Endothelial cell of umbilical vein (primary cell): ENCODE results near the gene SPTB. TPM values are rescaled to one million over a fixed set of nuclear protein-coding genes. Genes with fewer than 3 reads are reported as not detected.

Source experiments
- BruUV-seq: library from RNA; stranded (reverse); fragments of 400-500 nt; replicated peaks from 2 replicates; lab custom pipeline; 2021; lab: Mats Ljungman, UMichigan
- CTCF ChIA-PET: fragments of 300-600, 350-600 bp; sonication (Branson Sonifier 250); formaldehyde crosslinking; loops from one replicate; lab custom pipeline; 2021; ENCODE audit warnings: antibody characterized with exemption, inconsistent platforms; lab: Charles Lee
- POLR2A ChIA-PET: fragments of 300-600, 350-600 bp; sonication (Branson Sonifier 250); formaldehyde crosslinking; loops from one replicate; lab custom pipeline; 2021; ENCODE audit warnings: antibody characterized with exemption, inconsistent platforms; lab: Charles Lee
- DNase-seq: peaks from one replicate; pipeline ENCODE4 v3.0.0-alpha.2; 2011; ENCODE audit warnings: low read depth, low spot score
- FAIRE-seq: peaks from 2 replicates; lab custom pipeline; 2011; peaks lifted over from hg19 to GRCh38; lab: Jason Lieb, UNC
- H2AFZ ChIP-seq: 2 replicates; pipeline ENCODE4 v1.6.0; 2012; ENCODE audit warnings: low read depth, low read length, control low read depth, inconsistent platforms
- H3K27ac ChIP-seq: 2 replicates; pipeline ENCODE4 v1.5.1; 2011; ENCODE audit warnings: low read depth, mild to moderate bottlenecking, control low read depth, low read length, moderate library complexity; ENCODE audit not compliant: insufficient read depth
- H3K27me3 ChIP-seq, 2 experiments: 2 replicates each; pipeline versions ENCODE4 v1.6.0 to v1.6.1; 2011; ENCODE audit warnings: low read length in 2 of 2, mixed read lengths in 1 of 2; ENCODE audit not compliant: control insufficient read depth in 2 of 2, insufficient read depth in 2 of 2
- H3K36me3 ChIP-seq, 2 experiments: 2 replicates in 1 of 2; 3 replicates in 1 of 2; pipeline ENCODE4 v1.5.1; 2011; ENCODE audit warnings: low read length in 2 of 2, mild to moderate bottlenecking in 1 of 2, moderate library complexity in 1 of 2; ENCODE audit not compliant: control insufficient read depth in 2 of 2, insufficient read depth in 2 of 2; ENCODE audit errors: extremely low read depth in 1 of 2
- H3K4me1 ChIP-seq: 3 replicates; pipeline ENCODE4 v1.5.1; 2011; ENCODE audit warnings: mild to moderate bottlenecking, low read length; ENCODE audit not compliant: control insufficient read depth, insufficient read depth; ENCODE audit errors: extremely low read depth
- H3K4me2 ChIP-seq: 2 replicates; pipeline ENCODE4 v1.6.1; 2011; ENCODE audit warnings: low read length, control low read depth, mixed read lengths; ENCODE audit not compliant: insufficient read depth
- H3K4me3 ChIP-seq, 3 experiments: fragments of 200-600 bp in 1 of 3; sonication (generic), shearing (Covaris generic) in 1 of 3; replicated peaks in 1 of 3; 2 replicates each; pipeline ENCODE4 v1.5.1; 2011 to 2016; ENCODE audit warnings: control low read depth in 3 of 3, low read length in 3 of 3, mild to moderate bottlenecking in 2 of 3, inconsistent platforms in 1 of 3, low read depth in 1 of 3, moderate library complexity in 1 of 3; ENCODE audit not compliant: insufficient read depth in 1 of 3
- H3K79me2 ChIP-seq: 2 replicates; pipeline ENCODE4 v1.6.0; 2012; ENCODE audit warnings: low read length, inconsistent platforms; ENCODE audit not compliant: control insufficient read depth, insufficient read depth
- H3K9ac ChIP-seq: replicated peaks from 2 replicates; pipeline ENCODE3; 2011; ENCODE audit warnings: low read length, control low read depth; ENCODE audit not compliant: insufficient read depth; ENCODE audit errors: extremely low read depth
- H3K9me1 ChIP-seq: replicated peaks from 3 replicates; pipeline ENCODE4 v1.6.0; 2011; ENCODE audit warnings: mild to moderate bottlenecking, low read length; ENCODE audit not compliant: control insufficient read depth, insufficient read depth; ENCODE audit errors: extremely low read depth
- H3K9me3 ChIP-seq: replicated peaks from 2 replicates; pipeline ENCODE4 v1.5.1; 2012; ENCODE audit warnings: low read length, inconsistent platforms; ENCODE audit not compliant: control insufficient read depth, insufficient read depth
- H4K20me1 ChIP-seq: replicated peaks from 2 replicates; pipeline ENCODE3; 2011; ENCODE audit warnings: mild to moderate bottlenecking, low read length; ENCODE audit not compliant: control insufficient read depth, insufficient read depth; ENCODE audit errors: extremely low read depth
- EZH2 ChIP-seq: IDR thresholded peaks from 2 replicates; pipeline ENCODE4 v1.6.1; 2012; ENCODE audit warnings: borderline replicate concordance, low read depth, mild to moderate bottlenecking, moderate library complexity, low read length, inconsistent platforms; ENCODE audit not compliant: severe bottlenecking
- FOS ChIP-seq: IDR thresholded peaks from 2 replicates; pipeline ENCODE4 v1.6.1; 2011; ENCODE audit warnings: mild to moderate bottlenecking, low read length, moderate library complexity, borderline replicate concordance; ENCODE audit not compliant: insufficient read depth
- GATA2 ChIP-seq: IDR thresholded peaks from 2 replicates; pipeline ENCODE4 v1.7.0; 2011; ENCODE audit warnings: low read depth, mild to moderate bottlenecking, moderate library complexity, mixed read lengths, low read length; ENCODE audit not compliant: insufficient read length, insufficient read depth
- JUN ChIP-seq: IDR thresholded peaks from 2 replicates; pipeline ENCODE4 v1.6.1; 2011; ENCODE audit warnings: borderline replicate concordance, low read depth; ENCODE audit not compliant: insufficient read length, insufficient read depth
- POLR2A ChIP-seq: IDR thresholded peaks from 2 replicates; pipeline ENCODE4 v1.6.1; 2012; ENCODE audit warnings: low read depth, mild to moderate bottlenecking, control low read depth, low read length
- POLR2AphosphoS5 ChIP-seq: IDR thresholded peaks from 2 replicates; pipeline ENCODE4 v1.6.1; 2012; ENCODE audit warnings: low read depth, mild to moderate bottlenecking, control low read depth, low read length, moderate library complexity; ENCODE audit not compliant: insufficient read depth
- dilution Hi-C: fragments of 300-500 bp; cut with MboI; formaldehyde crosslinking; loops from one replicate; pipeline ENCODE4 v1.15.0; 2019; ENCODE audit warnings: low sequenced_read_pairs; ENCODE audit not compliant: extremely low pct_ligation_motif_present
- intact Hi-C: fragments of 100-400 bp; cut with micrococcal nuclease; formaldehyde crosslinking; loops from one replicate; pipeline ENCODE4 v1.10.0; 2022
- polyA plus RNA-seq, 4 experiments: library from polyadenylated mRNA; depleted of rRNA in 3 of 4; stranded (reverse) in 3 of 4; unstranded in 1 of 4; fragments of >200 nt; gene quantifications; 2 replicates each; pipeline versions ENCODE4 v1.2.1 to v1.2.3, GENCODE V29; 2011 to 2012; ENCODE audit warnings: missing spikeins in 1 of 4
- total RNA-seq: library from RNA; stranded (reverse); gene quantifications from 2 replicates; pipeline ENCODE4 v1.2.3, GENCODE V29; 2021

The SPTB gene
- total and polyA plus RNA-seq, 2 donors (not counting 3 experiments of a cell fraction or from before 2014, with no cell fraction given), result 0.03 to 0.07 TPM

DNA sequence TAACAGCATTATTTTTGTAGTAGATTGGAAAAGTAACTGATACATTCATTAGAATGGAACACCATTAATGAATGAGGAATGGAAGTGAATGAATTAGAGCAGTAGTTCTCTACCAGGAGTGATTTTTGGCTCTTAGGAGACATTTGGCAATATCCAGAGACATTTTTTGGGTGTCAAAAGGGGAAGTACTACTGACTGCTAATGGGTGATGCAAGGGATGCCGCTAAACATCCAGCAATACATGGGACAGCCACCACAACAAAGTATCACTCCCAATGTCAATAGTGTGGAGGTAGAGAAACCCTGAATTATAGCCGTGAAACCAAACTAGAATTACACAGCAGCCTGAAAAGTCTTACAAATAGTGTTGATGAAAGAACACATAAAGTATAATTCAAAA, 36.1 kb upstream of the SPTB start:
- no peak for FAIRE-seq
- ChIA-PET POLR2A (interaction anchor here (1.5 kb wide), 1 partner anchor 9 kb away, joined by 4 read pairs; no protein-coding TSS in a partner anchor), CTCF (interaction anchor here (1.7 kb wide), 1 partner anchor 8 kb away, joined by 11 read pairs; no protein-coding TSS in a partner anchor)

DNA sequence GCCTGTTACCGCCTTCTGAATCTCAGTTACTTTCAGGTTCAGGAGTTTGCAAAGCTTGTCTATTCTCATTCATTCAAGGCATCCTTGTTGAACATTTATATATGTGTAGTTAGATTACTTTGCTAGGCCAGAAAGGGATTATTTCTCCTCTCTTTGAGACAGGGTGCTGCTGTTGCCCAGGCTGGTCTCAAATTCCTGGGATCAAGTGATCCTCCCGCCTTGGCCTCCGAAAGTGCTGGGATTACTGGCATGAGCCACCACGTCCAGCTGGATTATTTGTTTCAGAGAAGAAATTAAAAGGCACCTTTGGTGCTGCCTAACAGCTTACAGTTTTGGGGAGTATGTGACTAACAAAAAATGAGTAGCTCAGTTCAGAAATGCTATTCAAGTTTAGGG, 35.3 kb upstream of the SPTB start:
- FAIRE-seq (peak; percentile 58), DNase-seq (no peak)
- CTCF ChIA-PET, result interaction anchor here (1.3 to 1.7 kb wide), 2 partner anchors 9 to 105 kb away, joined by 4 to 11 read pairs; no protein-coding TSS in a partner anchor
- intact Hi-C loops (no loop called here), dilution Hi-C loops (no loop called here)
- Histone ChIP-seq H4K20me1 (no peaks in the 10 kb centered on the region), H3K27ac (peak overlapping the region; percentile 81), H3K9me1 (no peaks in the 10 kb centered on the region), H3K79me2 (peaks cover 33% of the 10 kb centered on the region), H3K4me2 (peak overlapping the region; percentile 97), H3K9me3 (no peaks in the 10 kb centered on the region), H3K9ac (peak overlapping the region; percentile 98), H3K4me3 (peak overlapping the region; percentile 80 to 96 (median 94)), H2AFZ (peak overlapping the region; percentile 92), H3K36me3 (no peaks in the 10 kb centered on the region), H3K27me3 (peaks cover 6 to 8% of the 10 kb centered on the region in 2 experiments), H3K4me1 (peaks cover 16% of the 10 kb centered on the region)
- TF ChIP-seq EZH2 (no peak), POLR2A (no peak), GATA2 (no peak), JUN (no peak), POLR2AphosphoS5 (no peak), FOS (no peak)
- POLR2A ChIA-PET, result interaction anchor here (0.6 to 1.5 kb wide), 2 partner anchors 10 to 22 kb away, joined by 3 to 4 read pairs; no protein-coding TSS in a partner anchor
- no TSS peak for BruUV-seq

More for the DNA sequence above, 36.1 kb upstream of the SPTB start:
- Histone ChIP-seq H3K9me3 (no peaks in the 10 kb centered on the region), H2AFZ (no peak overlapping the region), H3K4me1 (peaks cover 16% of the 10 kb centered on the region), H3K9me1 (no peaks in the 10 kb centered on the region), H3K4me3 (no peak overlapping the region), H3K9ac (no peak overlapping the region), H3K27me3 (peaks cover 5% of the 10 kb centered on the region in 2 experiments), H4K20me1 (peaks cover 3% of the 10 kb centered on the region), H3K79me2 (peaks cover 35% of the 10 kb centered on the region), H3K27ac (no peak overlapping the region), H3K36me3 (no peaks in the 10 kb centered on the region), H3K4me2 (peak overlapping the region; percentile 97)
- dilution Hi-C loops (no loop called here), intact Hi-C loops (no loop called here)
- TF ChIP-seq GATA2, result no peak
- TF ChIP-seq POLR2AphosphoS5, result no peak
- no TSS peak for BruUV-seq
- no peak for DNase-seq
